Stimulated activated CD8-positive, alpha-beta memory T cell treated with anti-CD3 and anti-CD28 coated beads, Interleukin-15, amount 100 ng/mL, for 1 hour (primary cell): ENCODE data around the gene NCBP3.
A peak's percentile ranks its signal among the peaks of the same experiment; 100 is the strongest.

Source experiments
- DNase-seq: peaks from one replicate; pipeline ENCODE4 v3.0.0-alpha.2; 2020; ENCODE audit warnings: low read depth

Gene NCBP3, protein sequence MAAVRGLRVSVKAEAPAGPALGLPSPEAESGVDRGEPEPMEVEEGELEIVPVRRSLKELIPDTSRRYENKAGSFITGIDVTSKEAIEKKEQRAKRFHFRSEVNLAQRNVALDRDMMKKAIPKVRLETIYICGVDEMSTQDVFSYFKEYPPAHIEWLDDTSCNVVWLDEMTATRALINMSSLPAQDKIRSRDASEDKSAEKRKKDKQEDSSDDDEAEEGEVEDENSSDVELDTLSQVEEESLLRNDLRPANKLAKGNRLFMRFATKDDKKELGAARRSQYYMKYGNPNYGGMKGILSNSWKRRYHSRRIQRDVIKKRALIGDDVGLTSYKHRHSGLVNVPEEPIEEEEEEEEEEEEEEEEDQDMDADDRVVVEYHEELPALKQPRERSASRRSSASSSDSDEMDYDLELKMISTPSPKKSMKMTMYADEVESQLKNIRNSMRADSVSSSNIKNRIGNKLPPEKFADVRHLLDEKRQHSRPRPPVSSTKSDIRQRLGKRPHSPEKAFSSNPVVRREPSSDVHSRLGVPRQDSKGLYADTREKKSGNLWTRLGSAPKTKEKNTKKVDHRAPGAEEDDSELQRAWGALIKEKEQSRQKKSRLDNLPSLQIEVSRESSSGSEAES

DNA sequence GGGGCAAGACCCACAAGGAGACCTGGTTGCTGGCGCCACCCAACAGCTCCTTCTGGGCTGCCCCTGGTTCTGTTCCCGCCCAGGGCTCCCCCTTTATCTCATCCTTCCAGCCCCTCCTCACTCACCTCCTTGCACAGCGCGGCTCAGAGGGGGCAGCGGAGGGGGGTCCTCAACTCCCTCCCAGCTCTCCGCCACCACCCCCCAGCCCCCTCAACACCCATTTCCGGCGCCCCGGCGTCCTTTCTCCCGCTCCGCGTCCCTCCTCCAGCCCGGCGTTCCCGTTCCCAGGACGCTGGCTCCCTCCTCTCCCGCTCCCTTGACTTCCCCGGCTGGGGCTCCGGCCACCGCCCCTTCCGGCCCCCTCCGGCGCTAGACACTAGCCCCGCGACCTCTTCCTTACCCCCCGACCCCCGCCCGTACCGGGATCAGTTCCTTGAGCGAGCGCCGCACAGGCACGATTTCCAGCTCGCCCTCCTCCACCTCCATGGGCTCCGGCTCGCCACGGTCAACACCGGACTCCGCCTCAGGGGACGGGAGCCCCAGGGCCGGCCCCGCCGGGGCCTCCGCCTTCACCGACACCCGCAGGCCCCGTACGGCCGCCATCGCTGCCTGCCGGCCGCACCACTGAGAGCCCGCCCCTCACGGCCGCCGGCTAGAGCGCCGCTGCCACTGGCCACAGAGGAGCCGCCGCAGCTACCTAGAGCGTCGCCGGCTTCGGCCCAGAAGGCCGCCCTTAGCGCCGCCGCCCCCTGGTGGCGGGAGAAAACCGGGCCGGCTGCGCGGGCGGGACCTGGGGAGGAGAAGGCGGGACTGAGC lies at the start of gene NCBP3:
Gene NCBP3, minus strand, starts transcription at position 626 of the 816 bp plus-strand sequence. Its CDS starts 23 bp downstream, at position 603.
- peak; percentile 81 for DNase-seq

DNA sequence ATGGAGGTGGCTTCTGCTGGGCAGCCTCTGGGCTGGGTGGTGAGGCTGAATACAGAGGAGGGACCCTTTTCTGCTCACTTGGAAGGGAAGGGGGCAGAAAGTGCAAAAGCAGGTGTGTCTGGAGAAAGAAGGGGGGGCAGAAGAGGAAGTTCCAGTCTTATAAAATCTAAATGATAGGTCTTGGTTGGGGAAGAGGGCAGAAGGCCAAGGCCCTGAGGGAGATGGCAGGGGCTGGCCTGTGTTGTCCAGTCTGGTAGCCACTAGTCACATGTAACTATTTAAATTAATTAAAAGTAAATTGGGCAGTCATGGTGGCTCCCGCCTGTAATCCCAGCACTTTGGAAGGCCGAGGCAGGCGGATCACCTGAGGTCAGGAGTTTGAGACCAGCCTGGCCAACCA lies 49.3 kb upstream of the NCBP3 start:
- DNase-seq, result no peak

DNA sequence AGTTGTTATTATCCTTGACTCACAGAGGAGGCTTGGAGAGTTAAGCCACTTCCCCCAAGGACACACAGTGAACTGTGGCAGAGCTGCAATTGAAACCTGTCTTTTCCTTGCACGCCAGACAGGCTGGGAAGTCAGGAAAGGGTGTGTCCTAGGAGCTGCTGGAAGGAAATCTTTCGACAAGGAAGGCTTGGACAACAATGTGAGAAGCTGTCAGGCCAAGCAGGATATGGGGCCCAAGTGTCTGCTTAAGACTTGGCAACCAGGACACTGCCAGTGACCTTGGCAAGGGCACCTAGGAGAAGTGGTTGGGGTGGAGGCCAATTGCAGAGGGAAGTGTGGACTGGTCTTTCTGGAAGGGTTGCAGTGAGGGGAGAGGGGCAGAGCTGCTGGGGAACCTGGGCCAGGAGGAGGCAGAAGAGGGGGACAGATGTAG lies 48.9 kb upstream of the NCBP3 start:
- no peak for DNase-seq

DNA sequence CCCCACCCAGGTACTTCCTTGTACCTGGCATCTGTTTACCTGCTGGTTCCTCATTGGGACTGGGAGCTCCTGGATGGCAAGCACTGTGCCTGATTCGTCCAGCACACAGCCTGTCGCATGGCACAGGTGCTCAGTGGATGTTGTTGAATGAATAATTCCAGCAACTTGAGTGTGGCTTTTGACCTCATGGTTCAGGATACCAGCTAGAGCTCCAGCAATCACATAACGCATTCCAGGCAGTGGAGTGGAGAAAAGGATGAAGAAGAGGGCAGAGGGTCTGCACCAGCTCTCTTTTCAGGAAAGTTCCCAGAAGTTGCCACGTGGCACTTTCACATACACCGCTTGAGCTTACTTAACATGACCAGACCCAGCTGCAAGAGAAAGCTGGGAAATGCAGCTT lies 48.1 kb upstream of the NCBP3 start:
- no peak for DNase-seq

DNA sequence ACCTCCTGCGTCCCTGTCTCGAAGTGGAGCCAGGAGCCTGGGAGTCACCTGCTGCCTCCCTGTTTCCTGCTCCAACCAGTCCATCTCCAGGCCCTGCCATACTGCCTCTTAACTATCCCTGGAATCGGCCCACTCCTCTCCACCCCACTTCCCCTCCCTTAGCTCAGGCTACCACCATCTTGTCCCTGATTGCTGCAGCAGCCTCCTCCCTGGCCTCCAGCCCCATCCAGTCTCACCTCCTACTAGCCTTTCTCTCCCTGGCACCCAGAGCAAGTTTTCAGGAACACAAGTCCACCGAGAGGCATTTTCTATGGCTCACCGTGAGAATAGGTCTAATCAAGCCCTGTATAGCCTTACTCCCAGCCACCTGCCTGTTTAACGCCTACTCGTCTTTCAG lies 47.7 kb upstream of the NCBP3 start:
- no peak for DNase-seq

DNA sequence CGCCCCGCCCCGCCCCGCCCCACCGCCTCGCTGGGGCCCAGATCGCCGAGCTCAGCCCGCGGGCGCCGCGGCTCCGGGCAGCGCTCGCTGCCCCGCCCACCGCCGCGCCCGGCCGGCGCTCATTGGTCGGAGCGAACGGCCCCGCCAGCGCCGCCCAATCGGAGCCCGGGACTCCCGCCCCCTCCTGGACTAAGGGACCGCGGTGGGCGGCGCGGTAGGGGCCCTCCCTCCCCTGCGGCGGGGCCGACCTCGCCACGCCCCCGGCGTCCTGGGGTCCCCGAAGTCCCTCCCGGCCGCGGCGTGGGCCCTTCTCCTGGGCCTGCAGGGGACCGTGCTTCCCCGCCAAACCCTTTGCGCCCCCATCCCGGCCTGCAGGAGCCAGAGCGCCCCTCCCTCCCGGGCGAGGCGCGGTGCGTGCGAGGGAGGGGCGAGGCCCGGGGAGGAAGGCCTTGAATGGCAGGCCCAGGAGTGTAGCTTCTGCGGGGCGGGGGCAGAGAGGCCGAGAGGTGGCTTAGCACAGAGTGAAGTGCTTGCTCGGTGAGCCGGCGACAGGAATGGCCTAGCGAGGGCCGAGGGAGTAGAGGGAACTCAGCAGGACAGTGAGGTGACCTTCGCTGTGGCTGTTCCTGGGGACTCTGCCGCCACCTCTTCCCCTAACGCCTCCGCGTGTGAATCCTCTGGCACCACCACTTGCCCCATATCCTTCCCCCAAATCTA lies 47.1 kb upstream of the NCBP3 start, which contains the start of gene CAMKK1:
Gene CAMKK1, minus strand, starts transcription at position 51 of the 717 bp plus-strand sequence. CDS start 7,366 bp downstream, outside the sequence.
- DNase-seq, result peak; percentile 65

DNA sequence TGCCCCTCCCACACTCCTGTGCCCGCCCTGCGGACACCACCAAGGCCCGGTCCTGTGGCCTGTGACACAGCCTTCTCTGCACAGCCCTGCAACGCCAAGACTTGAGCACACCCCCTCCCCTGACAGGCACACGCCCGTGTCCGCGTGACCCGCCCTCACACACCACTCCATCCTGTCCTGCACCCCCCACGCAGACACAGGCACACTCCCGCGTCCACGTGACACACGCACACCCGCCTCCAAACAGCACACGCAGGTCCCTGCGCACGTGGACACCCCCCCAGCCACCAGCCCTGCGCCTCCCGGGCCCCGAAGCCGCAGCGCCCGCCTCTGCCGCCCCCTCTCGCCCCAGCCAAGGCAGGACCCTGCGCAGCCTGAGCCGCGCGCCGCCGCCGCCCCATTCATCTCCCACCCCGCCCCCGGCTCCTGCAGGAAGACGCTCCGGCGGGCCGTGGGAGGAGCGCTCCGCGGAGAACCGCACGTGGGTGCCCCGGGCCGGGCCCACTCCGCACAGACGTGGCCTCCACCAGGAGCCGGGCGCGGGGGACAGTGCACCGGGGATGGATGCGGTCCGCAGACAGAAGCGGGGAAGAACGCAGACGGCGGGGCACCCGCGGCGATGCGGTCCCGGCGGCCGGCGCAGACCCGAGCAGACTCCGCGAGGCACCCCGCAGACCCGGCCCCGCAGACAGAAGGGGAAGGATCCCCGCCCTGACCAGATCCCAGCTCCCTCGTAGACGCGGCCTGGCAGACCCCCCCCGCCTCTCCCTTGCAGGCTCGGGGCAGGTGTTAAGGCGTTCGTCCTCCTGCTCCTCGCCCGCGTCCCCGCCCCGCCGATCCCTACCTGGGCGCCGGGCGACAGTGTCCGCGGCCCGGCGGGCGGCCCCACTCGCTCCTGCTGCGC lies 46.3 kb upstream of the NCBP3 start:
- DNase-seq, result peak; percentile 46

DNA sequence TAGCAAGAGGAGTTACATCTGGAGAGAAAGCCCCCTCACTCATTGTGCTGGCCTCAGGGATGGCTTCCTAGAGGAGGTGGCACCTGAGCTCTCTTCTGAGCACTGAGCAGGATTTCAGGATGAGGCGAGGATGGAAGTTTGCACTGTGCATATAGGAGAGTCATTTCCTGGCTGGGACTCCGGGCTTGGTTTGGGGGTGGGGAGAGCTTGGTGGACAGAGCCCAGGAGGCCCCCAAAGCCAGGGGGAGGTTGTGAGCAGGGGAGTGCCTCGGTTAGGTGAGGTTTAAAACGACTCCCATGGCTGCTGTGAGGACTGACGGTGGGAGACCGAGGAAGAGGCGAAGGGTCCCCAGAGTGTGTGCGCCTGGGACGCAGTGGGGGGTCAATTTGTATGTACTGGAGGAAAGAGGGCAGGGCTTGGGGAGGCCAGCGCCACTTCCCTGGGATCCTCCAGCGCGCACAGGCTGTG lies 45.6 kb upstream of the NCBP3 start:
- no peak for DNase-seq

DNA sequence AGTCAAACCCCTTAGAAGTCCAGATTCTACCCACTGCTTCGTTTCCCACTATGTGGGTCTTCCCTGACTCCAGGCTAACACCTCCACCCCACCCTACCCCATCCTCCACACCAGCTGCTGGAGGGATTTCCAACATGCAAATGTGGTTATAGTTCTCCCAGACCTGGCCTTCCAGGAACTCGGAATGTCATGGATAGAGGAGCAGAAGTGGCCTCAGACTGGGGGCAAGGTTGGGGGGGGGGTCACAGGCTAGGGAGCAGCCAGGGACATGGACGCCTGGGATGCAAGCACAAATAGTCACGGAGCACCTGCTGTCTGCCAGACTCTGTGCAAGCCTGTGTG lies 44.8 kb upstream of the NCBP3 start:
- no peak for DNase-seq

DNA sequence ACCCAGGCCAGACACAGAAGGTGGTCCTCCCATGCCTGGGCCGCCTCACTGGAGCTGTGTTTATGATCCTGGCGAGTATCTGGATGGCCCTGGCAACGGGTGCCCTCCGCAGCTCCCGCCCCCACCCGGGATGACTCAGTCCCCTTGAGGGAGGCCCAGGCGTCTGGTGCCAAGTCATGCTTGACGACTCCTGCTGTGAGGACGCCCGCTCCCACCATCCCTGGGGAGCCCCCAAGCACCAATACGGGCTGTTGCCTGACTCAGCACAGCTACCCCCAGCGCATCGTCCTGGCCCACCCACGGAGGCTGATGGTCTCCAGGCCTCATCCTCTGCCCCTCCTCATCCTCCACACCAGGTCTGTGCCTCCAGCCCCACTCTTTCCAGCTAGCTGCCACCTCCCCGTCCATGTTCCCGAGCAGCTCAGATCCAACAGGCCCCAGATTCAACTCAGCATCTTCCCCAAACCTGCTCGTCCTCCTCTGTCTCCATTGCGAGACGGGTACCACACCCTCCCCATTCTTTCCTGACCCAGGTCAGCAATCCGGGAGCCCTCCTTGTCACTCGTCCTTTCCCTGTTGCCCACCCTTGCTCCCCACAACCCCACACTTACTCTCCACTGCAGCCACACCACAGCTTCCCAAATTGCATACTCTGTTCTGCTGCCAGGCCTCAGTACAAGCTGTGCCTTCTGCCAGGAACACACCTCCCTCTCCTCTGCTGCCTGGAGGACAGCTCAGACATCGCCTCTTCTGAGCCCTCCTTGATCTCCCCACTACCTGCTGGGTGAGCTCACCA lies 44.2 kb upstream of the NCBP3 start:
- DNase-seq, result no peak

DNA sequence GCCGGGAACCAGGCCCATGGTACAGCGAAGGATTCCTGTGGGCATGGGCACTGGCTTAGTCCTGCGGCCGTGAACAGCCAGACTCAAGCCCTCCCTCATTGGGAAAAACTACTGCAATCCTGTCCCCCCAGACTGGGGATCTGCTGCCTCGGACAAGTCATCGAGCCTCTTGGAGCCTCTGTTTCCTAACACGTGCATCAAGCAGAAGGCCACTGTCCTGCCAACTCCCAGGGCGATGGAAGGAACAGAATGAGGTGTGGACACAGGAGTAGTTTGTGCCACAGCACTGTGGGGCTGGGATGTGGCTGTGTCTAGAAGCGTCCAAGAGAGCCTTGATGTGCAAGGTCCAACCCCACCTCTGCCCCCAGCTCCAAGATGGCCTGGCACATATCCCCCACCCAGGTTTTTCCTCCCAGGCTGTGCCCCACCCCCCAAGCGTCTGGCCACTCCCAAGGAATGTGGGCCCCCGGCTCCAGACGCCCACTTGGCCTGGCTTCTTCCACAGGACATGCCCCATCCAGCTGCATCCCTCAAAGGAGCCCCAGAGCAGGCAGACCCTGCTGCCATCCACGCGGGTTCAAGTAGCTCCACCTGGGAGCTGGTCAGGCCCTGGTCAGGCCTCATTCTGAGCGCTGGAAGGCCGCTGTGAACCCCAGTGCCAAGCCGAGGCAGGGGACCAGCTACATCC lies 43.4 kb upstream of the NCBP3 start:
- DNase-seq, result no peak

DNA sequence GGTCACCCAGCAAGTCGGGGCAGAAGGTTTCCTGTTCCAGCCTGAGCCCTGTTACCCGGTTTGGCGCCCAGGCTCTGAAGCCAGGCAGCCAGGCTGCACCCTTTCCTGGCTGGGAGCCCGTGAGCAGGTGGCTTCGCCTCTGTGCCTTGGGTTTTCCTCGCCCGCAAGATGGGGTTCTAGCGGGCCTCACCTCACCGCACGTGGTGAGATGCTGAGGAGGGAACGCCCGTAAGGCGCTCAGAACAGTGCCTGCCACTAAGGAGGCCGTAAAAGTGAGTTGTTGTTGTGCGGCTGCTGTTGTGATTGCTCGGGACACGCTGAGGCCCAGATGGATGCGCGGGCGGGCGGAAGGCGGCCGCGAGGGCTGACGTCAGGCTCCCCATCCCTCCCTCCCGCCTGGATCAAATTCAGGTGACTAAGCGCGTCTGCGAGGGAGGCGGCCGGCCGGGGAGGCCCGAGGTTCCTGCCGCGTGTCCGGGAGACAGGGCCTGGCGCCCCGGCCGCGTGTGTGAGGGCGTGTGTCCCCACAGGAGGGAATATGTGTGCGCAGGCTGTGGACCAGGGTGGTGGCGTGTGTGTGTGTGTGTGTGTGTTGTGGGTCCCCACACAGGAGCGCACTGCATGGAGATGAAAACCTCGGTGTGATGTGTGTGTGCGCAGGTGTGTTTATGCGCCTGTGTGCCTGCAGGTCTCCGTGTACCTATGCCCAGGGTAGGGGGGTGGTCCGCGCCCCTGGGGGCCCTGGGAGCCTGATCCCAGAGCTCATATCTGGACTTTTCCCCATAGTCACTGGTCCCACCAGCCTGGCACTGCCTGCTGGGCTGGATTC lies 42.5 kb upstream of the NCBP3 start:
- DNase-seq, result no peak

DNA sequence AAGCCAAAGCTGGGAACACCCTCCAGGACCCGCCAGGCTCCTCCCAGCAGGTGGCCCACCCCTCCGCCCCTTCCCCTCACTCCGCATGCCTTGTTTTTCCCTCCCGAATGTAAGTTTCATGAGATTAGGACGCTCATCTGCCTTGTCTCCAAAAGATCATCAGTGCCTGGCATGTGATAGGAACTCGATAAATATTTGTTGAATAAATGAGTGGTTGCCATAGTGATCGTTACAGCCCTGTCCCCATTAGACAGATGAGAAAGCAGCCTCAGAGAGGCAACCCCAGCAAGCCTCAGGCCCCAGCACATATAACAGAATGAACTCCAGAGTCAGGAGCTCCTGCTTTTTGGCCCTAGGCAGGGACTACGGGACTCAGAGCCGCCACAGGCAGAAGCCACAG lies 41.8 kb upstream of the NCBP3 start:
- DNase-seq, result no peak

DNA sequence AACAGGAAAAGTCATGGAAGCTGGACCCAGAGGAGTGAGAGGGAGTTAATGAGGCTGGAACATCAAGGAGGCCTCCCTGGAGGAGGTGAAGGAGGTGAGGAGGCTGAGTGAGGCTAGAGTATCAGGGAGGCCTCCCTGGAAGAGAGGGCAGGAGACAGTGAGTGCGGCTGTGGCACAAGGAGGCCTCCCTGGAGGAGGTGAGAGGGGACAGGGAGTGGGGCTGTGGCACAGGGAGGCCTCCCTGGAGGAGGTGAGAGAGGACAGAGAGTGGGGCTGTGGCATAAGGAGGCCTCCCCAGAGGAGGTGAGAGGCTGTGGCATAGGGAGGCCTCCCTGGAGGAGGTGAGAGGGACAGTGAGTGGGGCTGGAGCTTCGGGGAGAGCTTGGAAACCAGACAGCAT lies 41.3 kb upstream of the NCBP3 start:
- no peak for DNase-seq

DNA sequence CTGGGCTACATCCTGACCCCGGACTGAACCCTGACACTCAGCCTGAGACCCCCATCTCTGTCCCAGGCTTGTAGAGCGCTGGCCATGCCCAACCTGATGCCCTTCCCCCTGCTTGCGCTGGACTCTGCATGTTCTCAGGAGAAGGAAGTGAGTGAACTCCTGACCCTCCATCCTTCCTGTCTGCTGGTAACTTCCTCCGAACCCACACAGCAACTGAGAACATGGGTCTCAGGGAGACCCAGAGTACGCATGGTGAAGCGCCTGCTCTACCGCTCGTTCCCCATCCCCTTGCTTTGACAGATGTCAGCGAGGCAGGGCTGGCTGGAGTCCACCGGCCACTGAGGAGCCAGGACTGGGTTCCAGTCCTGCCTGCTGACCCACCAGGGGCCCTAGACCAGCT lies 40.7 kb upstream of the NCBP3 start:
- no peak for DNase-seq

DNA sequence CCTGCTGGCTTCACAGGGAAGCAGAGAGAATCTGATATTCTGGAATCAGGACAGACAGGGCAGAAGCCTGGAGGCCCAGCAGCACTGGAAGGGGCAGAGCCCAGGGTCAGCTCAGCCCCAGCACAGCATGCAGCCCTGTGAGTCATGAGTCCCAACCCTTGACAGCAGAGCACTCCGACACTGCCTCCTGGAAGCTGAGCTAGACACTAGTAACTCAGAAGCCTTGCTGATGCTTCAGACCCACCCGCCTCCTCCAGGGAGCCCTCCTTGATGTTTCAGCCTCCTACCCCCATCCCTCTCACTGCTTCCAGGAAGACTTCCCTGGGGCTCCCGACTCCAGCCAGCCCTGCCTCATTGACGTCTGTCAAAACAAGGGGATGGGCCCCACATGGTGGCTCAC lies 39.9 kb upstream of the NCBP3 start:
- DNase-seq, result no peak

DNA sequence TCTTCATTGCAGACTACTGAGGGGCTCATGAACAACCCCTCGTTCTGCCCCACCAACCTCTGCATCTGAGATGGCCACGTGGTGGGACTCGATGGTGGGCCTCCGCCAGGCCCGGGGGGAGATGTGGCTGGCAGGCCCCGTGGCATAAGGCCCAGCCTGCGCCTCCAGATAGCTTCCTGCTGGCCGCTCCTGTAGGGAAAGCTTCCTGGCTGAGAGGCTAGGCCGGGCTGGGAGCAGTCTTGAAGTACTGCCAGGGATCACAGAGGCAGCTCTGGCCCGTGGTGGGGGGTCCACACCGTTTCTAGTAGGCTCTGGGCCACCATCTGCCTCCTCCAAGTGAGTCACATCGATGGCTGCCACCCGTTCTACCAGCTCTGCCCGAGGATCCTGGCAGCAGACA lies 39.2 kb upstream of the NCBP3 start:
- DNase-seq, result no peak

DNA sequence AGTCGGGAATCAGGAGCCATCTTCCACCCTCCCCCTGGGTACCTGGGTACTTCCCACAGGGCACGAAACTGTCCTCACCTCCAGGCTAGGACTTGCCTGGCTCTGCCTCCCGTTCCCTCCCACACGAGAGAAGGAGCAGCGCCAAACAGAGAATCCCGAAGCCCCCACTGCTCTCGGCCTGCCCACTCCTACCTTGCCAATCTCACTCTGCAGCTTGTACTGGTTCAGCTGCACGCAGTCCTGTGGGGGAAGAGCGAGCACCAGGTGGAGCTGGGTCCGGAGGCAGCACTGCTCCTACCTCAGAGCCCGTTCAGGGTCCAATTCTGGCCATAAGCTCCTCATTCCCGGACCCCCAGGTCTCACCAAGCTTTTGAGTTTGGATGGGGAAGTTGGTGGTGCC lies 38.1 kb upstream of the NCBP3 start:
- DNase-seq, result no peak

DNA sequence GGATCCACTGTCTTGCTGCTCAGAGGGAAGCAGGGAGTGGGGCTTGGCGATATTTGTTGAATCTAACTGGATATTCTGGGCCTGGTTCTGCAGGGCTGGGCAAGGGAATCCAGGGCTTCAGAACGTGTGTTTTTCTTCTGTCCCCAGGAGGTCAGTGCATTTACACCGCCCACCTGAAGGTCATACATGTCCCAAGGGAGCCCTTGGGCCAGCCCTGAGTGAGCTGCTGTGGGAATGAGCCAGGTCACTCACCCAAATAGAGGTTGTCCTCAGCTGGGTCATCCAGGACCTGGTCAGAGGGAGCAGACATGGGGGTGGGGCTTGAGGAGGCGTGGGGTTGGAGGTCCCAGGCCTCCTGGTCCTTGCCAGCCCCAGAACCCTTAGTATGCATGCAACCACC lies 36.2 kb upstream of the NCBP3 start:
- DNase-seq, result no peak
